ENCODE measurements around the gene SCFD2.

The SCFD2 gene

DNA sequence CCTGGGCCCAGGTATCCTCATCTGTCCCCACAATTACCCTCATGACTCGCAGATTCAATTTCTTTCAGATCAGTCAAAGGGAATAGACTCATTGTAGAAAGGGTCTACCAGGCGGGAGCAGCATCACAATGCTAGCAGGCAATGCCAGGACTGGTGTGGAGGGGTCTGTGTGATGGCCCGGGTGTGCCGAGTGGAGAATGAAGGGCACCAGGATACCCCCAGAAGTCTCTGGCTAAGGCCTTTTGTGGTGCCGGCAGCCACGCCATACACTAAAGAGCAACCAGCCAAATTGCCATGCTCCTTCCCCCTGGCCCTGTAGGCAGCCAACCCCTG lies 541.6 kb downstream of the SCFD2 start:
- no peaks in the 10 kb centered on the region for H3K36me3 ChIP-seq (ENCODE audit: control insufficient read depth, insufficient read depth, low read length, severe bottlenecking)
- no peak for DNase-seq (ENCODE audit: low read depth)

DNA sequence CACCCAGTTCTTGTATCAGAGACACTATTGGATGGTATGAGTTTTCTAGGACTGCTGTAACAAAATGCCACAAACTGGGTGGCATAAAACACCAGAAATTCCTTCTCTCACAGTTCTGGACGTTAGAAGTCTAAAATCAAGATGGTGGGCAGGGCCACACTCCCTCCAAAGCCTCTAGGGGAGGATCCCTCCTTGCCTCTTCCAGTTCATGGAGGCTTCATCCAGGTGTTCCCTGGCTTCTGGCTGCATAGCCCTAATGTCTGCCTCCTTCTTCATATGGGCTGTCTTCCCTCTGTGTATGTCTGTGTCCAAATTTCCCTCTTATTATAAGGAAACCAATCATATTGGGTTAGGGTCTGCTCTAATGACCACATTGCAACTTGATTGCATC lies 542.2 kb downstream of the SCFD2 start:
- H3K9ac ChIP-seq (ENCODE audit: low read length) = peak overlapping the region; percentile 55
- H3K27me3 ChIP-seq (replicated peaks; ENCODE audit: control insufficient read depth, insufficient read depth, low read length) = no peaks in the 10 kb centered on the region
- no peak overlapping the region for H3K4me3 ChIP-seq (ENCODE audit: low read length)
- H3K36me3 ChIP-seq (ENCODE audit: control insufficient read depth, insufficient read depth, low read length, severe bottlenecking) = no peaks in the 10 kb centered on the region
- no peak for DNase-seq (ENCODE audit: low read depth)
- H3K4me1 ChIP-seq (ENCODE audit: control insufficient read depth, insufficient read depth, low read length) = peaks cover 19% of the 10 kb centered on the region
- H3K9me3 ChIP-seq (ENCODE audit: control insufficient read depth, low read length) = no peaks in the 10 kb centered on the region

More for the DNA sequence above, 541.6 kb downstream of the SCFD2 start:
- peaks cover 19% of the 10 kb centered on the region for H3K4me1 ChIP-seq (ENCODE audit: control insufficient read depth, insufficient read depth, low read length)
- no peaks in the 10 kb centered on the region for H3K9me3 ChIP-seq (ENCODE audit: control insufficient read depth, low read length)
- no peaks in the 10 kb centered on the region for H3K27me3 ChIP-seq (replicated peaks; ENCODE audit: control insufficient read depth, insufficient read depth, low read length)
- no peak overlapping the region for H3K9ac ChIP-seq (ENCODE audit: low read length)
- no peak overlapping the region for H3K4me3 ChIP-seq (ENCODE audit: low read length)
